Measurements from ENCODE around the gene RAB3IL1.
A peak's percentile ranks its signal among the peaks of the same experiment; 100 is the strongest.

RAB3IL1 gene

DNA sequence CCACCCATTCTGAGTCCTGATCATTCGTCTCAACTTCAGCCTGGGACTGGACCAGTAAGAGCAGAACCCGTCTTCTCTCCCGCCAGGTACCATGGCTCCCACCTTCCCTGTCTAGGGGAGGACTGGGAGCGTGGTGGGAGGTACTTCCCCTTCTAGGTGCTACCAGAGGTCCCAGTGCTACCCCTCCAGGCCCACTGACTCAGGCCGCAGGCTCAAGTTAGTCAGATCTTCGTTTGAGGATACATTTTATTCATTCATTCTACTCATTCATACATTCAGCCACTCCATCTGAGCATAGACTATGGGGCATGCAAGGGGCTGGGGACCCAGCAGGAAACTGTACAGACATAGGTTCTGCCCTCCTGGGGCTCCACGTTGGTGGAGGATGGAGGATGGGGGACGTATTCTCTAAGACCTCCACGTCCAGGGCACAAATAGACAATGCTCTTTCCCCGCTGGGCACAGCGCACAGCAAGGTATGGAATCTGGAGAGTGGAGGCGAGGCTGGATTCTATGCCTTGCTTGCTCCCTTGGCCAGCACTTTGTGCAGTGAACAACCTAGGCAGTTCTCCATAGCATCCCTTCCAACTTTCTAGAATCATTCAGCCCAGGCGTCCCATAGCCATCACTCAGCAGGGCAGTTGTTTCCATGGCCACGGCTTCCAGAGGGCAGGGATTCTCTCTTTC is 1.0 kb upstream of the RAB3IL1 start:
- no peak for DNase-seq

DNA sequence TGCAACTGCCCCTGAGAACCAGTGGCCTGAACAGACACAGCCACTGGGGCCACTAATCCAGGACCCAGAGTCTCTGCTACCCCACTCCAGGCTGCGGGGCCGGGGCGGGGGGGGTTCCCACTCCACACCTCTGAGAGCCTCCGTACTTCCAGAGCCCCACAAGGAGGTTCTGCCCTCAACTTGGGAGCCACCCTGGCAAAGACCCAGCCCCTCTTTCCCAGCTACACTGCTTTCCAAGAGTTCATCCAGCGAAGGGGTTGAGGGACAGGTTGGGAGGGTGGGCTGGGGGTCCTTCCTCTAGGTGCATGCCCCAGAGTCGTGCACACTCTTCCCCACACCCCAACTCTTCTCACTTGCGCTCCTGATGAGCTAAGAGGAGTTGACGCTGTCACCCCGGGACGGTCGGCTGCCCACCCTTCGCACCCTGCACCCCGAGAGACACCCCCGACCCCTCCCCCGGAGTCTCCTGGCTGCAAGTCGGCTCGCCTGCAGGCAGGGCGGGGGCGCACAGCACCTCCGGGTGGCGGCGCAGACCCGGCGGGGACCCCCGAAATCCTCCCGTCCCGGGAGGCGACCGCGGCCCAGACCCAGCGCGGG is 531 bp downstream of the RAB3IL1 start:
- DNase-seq, result no peak

DNA sequence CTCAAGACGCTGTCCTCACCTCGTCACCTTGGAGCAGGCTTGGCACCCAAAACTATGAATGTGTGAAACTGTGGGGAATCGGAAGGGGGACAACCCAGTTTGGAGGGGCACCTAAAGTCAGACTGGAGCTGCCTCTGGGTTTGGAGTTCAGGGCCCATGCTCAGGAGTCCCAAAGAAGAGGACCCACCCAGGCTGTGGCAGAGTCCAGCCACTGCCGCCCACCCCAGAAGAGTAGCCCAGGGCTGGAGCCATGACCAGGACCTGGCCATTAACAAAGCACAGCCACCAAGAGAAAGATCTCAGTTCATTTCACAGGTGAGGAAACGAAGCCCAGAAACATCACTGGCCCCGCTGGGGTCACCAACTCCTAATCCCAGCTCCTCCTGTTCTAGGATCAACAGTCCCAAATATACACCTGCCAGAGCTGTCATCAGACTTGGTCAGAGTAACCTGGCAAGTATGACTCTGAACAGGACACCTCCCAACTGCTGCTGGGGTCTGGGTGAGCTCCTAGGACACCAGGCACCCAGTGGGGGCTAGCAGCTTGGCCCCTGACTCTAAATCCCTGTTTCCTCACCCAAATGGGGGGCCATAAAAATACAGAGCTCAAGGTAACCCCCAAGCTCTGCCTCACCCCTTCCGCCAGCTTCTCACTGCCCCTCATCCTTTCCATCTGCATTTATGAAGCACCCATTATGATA is 2.7 kb downstream of the RAB3IL1 start:
- no peak for DNase-seq

DNA sequence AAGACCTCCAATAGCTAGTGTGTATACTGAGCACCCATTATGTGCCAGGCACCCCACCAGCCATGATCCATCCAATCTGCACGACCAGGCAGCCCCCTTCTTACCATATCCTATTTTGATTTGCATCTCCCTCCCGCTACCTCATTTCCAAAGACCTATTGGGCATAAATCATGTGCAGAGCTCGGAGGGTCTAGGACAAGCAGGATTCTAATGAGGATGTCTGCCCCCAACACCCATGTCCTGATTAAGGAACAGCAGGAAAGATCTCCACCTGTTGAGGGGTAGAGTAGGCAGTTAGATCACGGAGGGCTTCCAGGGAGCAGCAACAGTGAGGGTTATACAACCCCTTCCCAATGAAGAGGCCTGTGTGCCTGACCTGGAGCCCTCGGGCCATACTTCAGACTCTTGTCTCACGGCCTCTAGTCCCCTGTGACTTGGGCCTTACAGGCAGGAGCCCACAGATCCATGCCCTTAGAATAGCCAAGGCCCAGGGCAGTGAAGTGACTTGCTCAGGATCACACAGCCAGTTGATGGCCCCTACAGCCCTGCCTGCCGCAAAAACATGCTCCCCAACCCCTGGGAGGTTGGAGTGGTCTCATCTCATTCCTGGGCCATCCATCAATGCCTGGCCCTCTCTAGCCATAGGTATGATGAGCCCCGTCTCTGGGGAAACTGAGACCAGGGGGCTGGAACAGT is 3.5 kb downstream of the RAB3IL1 start:
- DNase-seq, result no peak

DNA sequence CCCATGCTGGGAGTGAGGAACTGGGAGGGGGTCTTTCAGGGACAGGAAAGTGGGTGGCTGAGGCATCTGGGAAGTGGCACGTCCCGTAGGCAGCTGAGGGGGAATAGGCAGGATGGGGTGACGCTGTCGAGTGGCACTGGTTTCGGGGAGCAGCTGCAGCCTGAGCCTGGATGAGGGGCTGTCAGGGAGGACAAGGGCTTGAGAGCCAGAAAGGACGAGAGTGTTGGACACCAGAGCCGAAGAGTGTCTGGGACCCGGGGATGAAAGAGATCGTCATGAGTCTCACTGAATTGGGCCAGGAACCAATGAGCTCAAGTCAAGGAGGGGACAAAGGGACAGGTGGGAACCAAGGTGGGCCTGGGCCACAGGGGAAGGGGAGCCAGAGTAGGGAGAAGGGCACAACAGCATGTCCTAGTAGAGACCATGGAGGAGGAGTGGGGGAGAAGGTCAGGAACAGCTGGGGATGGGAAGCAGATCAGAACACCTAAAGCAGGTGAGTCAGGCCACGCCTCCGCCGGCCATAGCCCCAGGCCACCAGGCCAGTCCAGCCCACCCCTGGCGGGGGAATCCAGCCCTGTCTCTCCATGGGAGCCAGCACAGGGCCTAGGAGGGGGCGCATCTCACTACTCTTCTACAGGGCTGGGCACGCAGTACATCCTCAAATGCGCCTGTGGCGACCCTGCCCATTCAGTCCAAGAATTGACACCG is 4.2 kb downstream of the RAB3IL1 start:
- no peak for DNase-seq

DNA sequence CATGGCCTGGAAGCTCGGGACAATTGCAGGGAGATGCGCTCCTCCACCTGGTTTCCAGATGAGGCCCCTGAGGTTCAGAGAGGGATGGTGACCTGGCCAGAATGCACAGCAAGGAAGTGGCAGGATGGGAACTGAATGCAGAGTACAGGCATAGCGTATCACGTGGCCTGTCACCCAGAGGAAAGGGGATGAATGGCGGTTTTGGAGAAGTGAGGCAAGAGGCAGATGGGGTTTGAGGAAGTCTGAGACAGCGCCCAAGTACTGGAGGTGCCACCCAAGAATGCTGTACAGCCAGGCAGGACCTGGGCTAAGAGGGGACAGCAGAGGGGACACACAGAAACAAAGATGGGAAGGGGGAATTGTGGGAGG is 4.9 kb downstream of the RAB3IL1 start:
- peak; percentile 11 for DNase-seq

DNA sequence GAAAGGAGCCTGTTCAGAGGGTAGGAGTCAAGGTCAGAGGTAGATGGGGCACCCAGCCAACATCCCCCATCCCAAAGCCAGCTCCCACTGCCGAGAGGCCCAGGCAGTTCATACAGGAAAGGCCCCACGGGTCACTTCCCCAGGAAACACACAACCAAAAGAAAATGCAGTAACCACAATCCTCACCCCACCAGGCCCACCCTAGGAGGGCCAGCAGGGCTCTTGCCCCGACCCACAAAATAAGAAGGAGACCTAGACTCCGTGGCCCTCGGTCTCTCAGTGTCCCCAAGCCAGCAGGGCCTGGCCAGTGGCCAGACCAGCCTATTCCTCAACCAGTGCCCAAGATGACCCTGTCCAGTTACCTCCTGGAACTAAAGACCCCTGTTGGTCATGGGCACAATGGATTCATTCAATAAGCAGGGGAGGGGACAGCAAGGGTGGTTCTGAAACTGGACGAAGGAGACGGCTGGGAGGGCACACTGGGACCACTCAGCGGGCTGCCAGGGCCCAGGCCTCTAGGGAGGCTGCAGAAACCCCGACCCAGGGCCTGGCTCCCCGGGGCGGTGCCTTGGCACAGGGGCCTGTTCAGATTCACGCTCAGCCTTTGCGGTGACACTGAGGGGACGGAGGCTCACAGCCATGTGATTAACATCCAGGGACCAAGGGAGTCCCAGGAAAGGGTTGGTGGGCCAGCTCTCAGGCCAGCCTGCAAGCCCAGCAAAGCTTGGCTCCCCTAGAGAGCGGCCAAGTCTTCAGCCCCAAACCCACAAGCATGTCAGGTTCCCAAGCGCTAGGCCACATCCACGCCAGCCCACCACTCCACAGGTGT is 5.5 kb downstream of the RAB3IL1 start:
- no peak for DNase-seq

DNA sequence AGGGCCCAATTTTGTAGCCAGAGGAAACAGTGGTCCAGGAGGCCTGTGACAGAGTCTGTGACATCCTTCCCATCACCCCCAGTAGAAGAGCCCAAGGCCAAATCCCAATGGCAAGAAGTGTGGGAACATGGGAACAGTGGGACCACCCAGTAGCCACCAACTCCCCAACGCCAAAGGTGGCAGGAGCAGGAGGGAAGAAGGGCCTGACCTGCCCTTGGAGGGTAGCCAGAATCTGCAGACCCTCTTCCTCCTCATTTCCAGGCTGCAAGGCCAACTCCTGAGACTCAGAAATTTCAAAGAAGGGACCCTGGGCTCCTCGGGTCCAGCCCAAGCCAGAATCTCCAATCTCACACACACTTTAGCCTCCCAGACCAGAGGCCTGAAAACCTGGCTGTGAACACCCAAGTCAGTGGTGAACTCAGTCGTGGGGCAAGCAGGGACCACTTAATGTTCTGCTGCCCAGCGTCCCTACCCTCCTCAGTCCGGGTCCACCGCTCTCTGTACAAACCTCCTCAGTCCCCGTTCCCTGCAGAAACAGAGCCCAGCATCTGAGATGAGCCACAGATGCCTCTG is 6.2 kb downstream of the RAB3IL1 start:
- no peak for DNase-seq

DNA sequence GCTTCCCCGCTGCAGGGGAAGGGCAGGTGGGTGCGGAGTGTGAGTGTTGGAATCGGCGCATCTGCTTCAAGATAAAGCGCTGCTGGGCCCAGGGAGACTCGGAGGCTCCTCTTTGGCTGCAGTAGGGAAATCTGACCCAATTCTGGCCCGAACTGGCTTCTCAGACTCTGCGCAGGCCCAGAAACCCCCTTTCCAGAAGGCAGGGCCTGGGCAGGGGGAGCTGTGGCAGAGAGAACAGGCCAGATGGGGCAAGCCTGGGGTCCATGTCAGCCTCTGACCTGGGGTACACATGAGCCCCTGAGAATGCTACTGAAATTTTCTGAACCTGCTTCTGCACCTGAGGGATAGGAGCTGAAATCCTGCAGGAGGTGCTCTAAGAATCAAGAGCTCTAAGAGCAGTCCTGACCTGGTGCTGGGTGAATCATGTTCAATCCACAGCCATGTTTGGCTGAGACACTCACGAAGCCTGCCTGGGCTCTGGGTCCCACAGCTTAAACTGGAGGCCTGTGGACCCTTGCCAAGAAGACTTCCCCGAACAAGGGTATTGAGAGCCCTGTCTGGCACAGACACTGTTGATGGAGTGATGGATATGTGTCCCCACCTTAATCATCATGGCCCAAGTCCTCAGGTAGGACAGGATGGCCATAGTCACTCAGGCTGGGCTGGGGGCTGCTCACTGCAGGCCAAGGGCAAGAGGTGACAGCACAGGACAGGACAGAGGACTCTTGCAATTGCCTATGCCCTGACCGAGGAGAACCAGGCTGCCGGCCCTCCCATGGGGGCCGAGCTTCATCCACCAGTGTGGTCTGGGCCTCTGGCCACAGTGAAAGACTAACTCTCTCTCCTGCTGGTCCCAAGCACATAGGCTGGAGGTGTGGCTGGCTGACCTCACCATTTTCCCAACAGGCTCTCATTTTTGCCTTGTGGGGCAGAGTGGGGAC is 6.9 kb downstream of the RAB3IL1 start:
- DNase-seq, result no peak

DNA sequence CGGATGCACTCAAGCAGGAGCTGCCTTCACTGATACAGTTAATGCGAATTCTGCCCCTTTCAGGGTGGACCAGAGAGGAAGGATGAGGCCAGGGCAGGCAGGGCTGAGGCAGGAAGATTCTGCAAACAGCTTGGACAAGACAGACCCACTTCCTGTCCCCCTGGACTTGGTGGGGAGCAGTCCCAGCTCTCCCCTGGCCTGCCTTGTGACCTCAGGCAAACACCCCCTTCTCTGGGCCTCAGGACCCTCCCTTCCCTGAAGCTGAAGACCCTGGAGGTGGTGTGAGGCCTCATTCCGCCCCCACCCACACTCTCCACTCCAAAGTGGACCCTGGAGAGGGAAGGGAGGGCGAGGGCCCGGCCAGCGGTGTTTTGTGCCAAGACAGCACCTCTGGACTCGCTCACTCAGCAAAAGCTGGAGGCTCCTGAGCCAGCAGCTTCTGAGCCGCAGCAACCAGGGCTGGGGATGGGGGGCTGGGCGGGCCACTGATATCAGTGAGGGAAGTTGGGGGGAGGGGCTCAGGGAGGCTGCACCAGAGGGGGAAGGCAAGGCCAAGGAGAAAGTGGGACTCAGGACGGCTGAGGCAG is 8.5 kb downstream of the RAB3IL1 start:
- DNase-seq, result peak; percentile 69

DNA sequence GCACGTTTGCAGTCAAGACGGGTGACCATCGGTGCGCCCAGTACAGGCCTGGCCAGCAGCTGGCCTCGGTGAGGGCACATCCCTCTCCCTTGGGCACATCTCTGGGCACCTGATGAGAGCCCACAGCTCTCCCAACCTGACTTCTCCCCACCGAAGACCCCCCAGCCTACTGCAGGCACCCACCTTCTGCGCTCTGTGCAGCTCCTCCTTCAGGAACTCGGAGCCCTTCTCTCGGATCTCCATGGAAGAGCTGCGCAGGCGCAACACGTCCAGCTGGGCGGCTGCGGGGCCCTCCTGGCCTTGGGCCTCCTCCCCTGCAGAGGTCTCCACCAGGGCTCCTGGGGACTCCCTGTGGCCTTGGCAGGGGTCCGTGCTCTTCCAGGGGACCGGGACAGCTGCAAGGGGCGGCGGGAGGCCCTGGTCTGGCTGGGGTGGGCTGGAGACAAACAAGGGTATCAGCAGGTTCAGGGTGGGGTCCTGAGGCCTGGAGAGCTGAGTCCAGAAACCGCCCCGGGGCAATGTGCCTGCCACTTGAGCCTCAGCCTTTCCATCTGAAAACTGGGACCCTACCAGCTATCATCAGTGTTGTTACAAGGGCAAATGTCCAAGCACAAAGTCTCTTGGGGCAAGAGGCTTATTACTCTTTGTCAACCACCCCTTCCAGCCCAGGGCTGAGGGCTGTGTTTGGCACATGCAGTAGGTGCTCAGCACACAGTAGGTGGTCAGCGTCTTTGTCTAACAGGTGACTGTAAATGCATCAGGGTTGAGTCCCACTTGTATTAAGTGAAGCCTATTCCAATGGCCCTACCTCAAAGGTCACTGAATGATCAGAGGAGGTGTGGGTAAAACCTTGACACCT is 9.3 kb downstream of the RAB3IL1 start:
- no peak for DNase-seq

DNA sequence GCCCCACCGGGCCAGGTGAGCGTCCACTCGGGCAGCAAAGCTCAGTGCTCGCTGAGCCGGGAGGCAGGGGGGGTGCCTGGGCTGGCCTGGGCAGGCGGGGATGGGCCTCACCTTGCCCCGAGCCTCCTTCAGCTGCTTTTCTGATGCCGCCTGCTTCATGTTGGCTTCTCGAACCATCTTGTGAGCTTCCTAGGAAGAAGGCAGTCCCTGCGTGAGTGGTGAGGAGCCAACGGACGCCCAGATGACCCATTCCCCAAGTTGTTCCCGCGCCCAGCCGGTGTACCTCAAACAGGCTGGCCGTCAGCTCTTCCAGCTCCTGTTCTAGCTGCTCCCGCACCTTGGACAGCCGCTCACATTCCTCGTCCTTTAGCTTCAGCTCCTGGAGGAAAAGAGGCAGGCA is 10.1 kb downstream of the RAB3IL1 start:
- no peak for DNase-seq

DNA sequence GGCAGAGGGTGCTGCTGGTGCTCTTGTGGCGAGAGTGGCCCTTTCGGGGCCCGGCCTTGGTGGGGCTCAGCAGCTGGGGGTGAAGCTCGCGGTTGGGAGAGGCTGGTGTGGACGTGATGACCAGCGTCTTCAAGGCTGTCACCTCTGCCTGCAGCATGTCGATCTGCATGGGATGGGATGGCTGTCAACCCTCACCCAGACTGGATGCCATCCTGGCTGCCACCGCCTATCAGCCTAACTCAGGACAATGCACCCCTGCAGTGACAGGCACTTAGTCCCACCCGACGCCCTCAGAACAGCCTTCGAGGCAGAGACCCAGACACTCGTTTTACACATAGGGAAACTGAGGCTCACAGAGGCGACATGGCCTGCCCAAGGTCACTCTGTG is 10.8 kb downstream of the RAB3IL1 start:
- no peak for DNase-seq

DNA sequence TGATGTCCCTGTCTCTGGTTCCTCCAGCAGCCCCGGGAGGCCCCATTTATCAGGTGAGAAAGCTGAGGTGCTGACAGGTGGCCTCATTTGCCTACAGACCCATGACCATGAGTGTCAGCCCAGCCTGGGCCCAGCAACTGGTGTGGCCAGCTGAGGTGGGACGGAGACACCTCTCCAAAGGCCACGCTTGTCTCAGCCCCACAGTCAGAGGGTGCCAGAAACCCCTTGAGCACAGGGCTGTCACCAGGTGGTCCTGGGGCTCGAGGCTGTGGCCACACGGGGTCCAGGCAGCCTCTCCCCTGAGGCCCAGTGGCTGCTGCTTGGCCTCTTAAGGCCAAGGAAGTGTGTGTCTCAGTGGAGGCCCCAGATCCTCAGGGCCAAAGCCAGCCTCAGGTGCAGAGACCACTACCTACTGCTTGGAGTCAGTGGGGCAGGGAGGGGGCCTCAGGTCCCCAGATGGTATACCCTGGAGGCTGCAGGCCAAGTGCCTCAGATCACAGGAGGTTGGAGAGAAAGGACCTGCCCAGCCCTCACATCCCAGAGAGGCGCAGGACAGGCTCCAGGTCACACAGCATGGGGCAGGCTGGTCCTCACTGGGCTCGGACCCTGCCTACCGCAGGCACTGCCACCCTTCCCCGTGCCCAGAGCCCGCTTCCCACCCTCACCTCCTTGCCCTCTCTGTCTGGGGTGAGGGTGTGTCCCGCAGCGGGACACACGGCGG is 11.4 kb downstream of the RAB3IL1 start:
- no peak for DNase-seq

DNA sequence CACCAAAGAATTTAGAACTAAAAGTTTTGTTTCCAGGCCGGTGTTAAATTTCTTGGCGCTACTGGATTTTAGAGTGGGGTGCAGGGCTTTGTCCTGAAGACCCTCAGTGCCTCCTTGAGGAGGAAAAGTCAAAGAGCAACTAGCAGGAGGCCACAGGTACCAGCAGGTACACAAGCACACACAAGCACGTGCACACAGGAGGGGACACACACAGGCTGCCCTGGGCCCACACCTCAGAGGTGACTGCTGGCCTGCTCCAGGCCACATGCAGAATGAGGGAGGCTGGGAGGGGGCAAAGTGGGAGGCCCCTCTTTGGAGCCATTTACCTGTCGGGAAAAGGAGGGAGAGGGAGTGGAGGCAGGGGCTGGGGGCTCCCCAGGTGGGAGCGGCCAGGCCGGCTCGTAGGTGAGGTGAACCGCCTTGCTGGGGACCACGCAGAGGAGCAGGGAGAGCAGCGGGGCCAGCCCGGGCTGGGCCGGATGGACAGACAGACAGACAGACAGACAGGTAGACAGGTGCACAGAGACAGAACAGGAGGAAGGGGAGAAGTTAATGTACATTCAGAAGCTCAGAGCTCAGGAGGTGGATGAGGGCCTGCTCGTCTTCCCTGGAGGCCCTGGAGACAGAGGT is 12.2 kb downstream of the RAB3IL1 start:
- no peak for DNase-seq

DNA sequence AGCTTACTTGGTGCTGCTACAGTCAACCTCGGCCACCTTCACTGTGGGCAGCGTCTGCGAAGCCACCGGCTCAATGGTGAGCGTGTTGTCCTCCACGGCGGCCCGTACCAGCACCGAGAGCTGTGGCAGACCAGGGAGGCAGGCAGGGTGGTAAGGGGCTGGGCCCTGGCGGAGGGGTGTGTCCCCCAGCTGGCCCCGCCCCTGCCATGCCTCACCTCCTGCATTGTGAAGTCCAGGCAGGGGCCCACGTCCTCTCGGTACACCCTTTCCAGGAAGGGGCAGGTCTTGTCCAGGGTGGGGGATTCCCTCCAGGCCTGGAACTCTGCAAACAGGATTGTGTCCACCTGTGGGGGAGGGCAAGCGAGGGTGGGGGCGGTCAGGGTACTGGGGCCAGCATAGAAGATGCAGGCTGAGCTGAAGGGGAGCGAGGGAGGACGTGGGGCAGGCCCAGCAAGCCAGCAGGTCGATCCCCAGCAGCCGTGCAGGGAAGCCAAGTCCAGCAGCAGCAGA is 12.8 kb downstream of the RAB3IL1 start:
- DNase-seq, result no peak

DNA sequence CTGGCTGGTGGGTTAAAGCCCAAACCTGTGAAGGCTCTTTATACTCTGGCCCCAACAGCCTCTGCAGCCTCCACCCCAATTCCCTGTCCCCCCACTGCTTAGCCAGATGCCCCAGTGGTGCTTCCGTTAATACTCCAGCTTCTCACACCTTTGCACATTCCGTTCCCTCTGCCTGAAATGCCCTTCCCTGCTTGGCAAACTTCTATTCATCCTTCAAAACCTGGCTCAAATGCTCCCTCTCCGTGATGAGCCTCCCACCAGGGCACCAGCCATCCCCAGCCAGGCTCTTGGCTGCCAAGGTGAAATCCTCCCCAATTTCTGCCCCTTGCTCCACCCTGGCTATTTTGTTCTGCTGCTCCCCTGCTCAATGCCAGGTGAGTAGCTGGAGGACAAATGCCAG is 13.5 kb downstream of the RAB3IL1 start:
- no peak for DNase-seq

DNA sequence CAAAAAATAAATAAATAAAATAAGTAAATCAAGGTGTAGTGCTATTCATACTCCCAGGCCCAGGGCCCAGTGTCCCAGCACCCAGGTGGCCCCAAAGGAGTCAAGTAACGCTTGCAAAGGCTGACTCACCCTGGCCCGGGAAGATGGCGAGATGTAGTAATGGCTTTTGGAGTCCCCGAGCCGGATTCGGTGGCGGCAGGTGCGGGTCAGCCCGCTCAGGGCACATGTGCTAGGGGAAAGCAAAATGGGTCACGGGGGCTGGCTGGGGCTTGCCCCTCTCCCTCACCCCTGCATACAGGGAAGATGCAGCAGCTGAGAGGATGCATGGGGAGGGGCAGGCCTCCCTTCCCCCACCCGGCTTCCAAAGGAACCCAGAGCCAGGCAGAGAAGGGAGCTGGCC is 15.1 kb downstream of the RAB3IL1 start:
- no peak for DNase-seq

Data from OCI-M1 (cell line).